Astrocyte (in vitro differentiated cells and primary cell): ENCODE data around the gene NAALADL1. TPM values are rescaled to one million over a fixed set of nuclear protein-coding genes. Genes with fewer than 3 reads are reported as not detected.

ENCODE experiments used
- DNase-seq: peaks from one replicate; pipeline ENCODE4 v3.0.0-alpha.2; 2010; ENCODE audit warnings: low read depth
- FAIRE-seq: peaks from 2 replicates; lab custom pipeline; 2011; peaks lifted over from hg19 to GRCh38; lab: Jason Lieb, UNC
- H2AFZ ChIP-seq: 2 replicates; pipeline ENCODE4 v1.6.0; 2012; ENCODE audit warnings: low read depth, low read length, inconsistent platforms
- H3K27ac ChIP-seq: 2 replicates; pipeline ENCODE4 v1.5.1; 2011; ENCODE audit warnings: low read depth, low read length, inconsistent platforms
- H3K27me3 ChIP-seq: 2 replicates; pipeline ENCODE4 v1.6.0; 2011; ENCODE audit warnings: low read length, inconsistent platforms; ENCODE audit not compliant: insufficient read depth
- H3K36me3 ChIP-seq: 2 replicates; pipeline ENCODE4 v1.5.1; 2011; ENCODE audit warnings: low read length, inconsistent platforms; ENCODE audit not compliant: insufficient read depth
- H3K4me1 ChIP-seq: 2 replicates; pipeline ENCODE4 v1.5.1; 2011; ENCODE audit warnings: low read length, inconsistent platforms; ENCODE audit not compliant: insufficient read depth
- H3K4me2 ChIP-seq: 2 replicates; pipeline ENCODE4 v1.6.0; 2012; ENCODE audit warnings: low read length, inconsistent platforms
- H3K4me3 ChIP-seq: 2 replicates; pipeline ENCODE4 v1.5.1; 2011; ENCODE audit warnings: low read depth, mild to moderate bottlenecking, low read length, inconsistent platforms; ENCODE audit not compliant: insufficient read depth
- H3K79me2 ChIP-seq: 2 replicates; pipeline ENCODE4 v1.6.0; 2012; ENCODE audit warnings: mild to moderate bottlenecking, low read length, inconsistent platforms; ENCODE audit not compliant: insufficient read depth
- H3K9ac ChIP-seq: 2 replicates; pipeline ENCODE4 v1.6.0; 2012; ENCODE audit warnings: mild to moderate bottlenecking, low read length, inconsistent platforms
- H3K9me3 ChIP-seq: 2 replicates; pipeline ENCODE4 v1.5.1; 2012; ENCODE audit warnings: low read depth, mild to moderate bottlenecking, low read length, inconsistent platforms; ENCODE audit not compliant: insufficient read depth
- H4K20me1 ChIP-seq: 2 replicates; pipeline ENCODE4 v1.6.0; 2012; ENCODE audit warnings: low read length, inconsistent platforms; ENCODE audit not compliant: insufficient read depth
- H3K27ac Mint-ChIP-seq: one replicate; pipeline ENCODE4 v1.8.0; 2021; ENCODE audit warnings: mild to moderate bottlenecking, mixed read lengths; ENCODE audit not compliant: unreplicated experiment
- H3K27me3 Mint-ChIP-seq: one replicate; pipeline ENCODE4 v1.8.0; 2021; ENCODE audit warnings: low read depth, mixed read lengths; ENCODE audit not compliant: unreplicated experiment
- H3K36me3 Mint-ChIP-seq: one replicate; pipeline ENCODE4 v1.8.0; 2021; ENCODE audit warnings: low read depth, mixed read lengths; ENCODE audit not compliant: unreplicated experiment
- H3K4me1 Mint-ChIP-seq: one replicate; pipeline ENCODE4 v1.8.0; 2021; ENCODE audit warnings: low read depth, mixed read lengths; ENCODE audit not compliant: unreplicated experiment
- H3K4me3 Mint-ChIP-seq: one replicate; pipeline ENCODE4 v1.8.0; 2021; ENCODE audit warnings: mild to moderate bottlenecking, moderate library complexity, mixed read lengths; ENCODE audit not compliant: unreplicated experiment
- H3K9me3 Mint-ChIP-seq: one replicate; pipeline ENCODE4 v1.8.0; 2021; ENCODE audit warnings: mild to moderate bottlenecking, mixed read lengths; ENCODE audit not compliant: unreplicated experiment
- EZH2 ChIP-seq: IDR thresholded peaks from 2 replicates; pipeline ENCODE4 v1.6.1; 2012; ENCODE audit warnings: mild to moderate bottlenecking, low read length, inconsistent platforms; ENCODE audit not compliant: insufficient read depth
- total RNA-seq: library from RNA; stranded (reverse); gene quantifications from 2 replicates; pipeline ENCODE4 v1.2.1, GENCODE V29; 2021
- TF ChIP-seq, protein P1 (sequence below): IDR thresholded peaks from 2 replicates; pipeline ENCODE4 v1.5.1; 2011; ENCODE audit warnings: low read depth, mild to moderate bottlenecking, inconsistent platforms, low read length, moderate library complexity; ENCODE audit not compliant: insufficient read depth

The NAALADL1 gene
- total RNA-seq, 1 donor from 2014 or later, result not detected

DNA sequence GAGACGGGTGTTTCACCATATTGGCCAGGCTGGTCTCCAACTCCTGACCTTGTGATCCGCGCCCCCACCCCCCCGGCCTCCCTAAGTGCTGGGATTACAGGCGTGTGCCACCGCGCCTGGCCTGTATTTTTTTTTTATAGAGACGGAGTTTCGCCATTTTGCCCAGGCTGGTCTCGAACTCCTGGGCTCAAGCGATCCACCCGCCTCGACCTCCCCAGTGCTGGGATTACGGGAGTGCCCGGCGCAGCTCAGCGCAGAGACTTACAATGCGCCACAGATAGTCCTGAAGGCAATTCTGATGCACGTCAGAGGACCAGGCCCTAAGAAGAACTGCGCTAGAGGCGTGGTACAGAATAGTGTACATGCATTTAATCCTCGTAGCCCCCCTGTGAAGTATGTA lies 37.1 kb upstream of the NAALADL1 start:
- Histone ChIP-seq H3K9ac (peak overlapping the region; percentile 89), H3K27ac (no peak overlapping the region), H3K79me2 (peaks cover 28% of the 10 kb centered on the region), H4K20me1 (peaks cover 18% of the 10 kb centered on the region), H3K4me3 (peak overlapping the region; percentile 61), H2AFZ (peak overlapping the region; percentile 98), H3K27me3 (no peaks in the 10 kb centered on the region), H3K4me1 (peaks cover 6% of the 10 kb centered on the region), H3K36me3 (no peaks in the 10 kb centered on the region), H3K9me3 (no peaks in the 10 kb centered on the region), H3K4me2 (peak overlapping the region; percentile 79)
- Mint-ChIP-seq H3K27me3 (no peaks in the 10 kb centered on the region), H3K36me3 (peaks cover 2% of the 10 kb centered on the region), H3K9me3 (no peaks in the 10 kb centered on the region), H3K27ac (peak overlapping the region; percentile 87), H3K4me1 (peaks cover 7% of the 10 kb centered on the region), H3K4me3 (peak overlapping the region; percentile 93)
- TF ChIP-seq EZH2, result no peak
- TF ChIP-seq, protein P1, sequence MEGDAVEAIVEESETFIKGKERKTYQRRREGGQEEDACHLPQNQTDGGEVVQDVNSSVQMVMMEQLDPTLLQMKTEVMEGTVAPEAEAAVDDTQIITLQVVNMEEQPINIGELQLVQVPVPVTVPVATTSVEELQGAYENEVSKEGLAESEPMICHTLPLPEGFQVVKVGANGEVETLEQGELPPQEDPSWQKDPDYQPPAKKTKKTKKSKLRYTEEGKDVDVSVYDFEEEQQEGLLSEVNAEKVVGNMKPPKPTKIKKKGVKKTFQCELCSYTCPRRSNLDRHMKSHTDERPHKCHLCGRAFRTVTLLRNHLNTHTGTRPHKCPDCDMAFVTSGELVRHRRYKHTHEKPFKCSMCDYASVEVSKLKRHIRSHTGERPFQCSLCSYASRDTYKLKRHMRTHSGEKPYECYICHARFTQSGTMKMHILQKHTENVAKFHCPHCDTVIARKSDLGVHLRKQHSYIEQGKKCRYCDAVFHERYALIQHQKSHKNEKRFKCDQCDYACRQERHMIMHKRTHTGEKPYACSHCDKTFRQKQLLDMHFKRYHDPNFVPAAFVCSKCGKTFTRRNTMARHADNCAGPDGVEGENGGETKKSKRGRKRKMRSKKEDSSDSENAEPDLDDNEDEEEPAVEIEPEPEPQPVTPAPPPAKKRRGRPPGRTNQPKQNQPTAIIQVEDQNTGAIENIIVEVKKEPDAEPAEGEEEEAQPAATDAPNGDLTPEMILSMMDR, result no peak
- DNase-seq (no peak), FAIRE-seq (no peak)

DNA sequence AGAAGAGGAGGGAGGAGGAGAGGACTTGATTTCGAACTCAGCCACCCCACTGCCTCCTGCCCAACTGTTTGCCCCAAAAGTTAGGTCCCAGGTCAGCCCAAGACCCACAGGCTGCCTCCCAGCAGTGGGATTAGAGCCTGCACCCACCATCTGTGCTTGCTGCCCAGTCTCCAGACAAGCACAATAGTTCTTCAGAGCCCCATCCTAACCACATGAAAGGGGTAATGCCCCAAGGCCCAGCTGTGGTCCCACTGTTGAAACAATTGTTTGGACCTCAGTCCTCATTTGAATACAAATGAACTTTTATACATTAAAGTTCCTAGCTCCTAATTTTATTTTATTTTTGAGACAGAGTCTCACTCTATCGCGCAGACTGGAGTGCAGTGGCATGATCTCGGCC lies 32.3 kb upstream of the NAALADL1 start:
- Histone ChIP-seq H3K4me3 (no peak overlapping the region), H3K79me2 (peaks cover 9% of the 10 kb centered on the region), H2AFZ (no peak overlapping the region), H3K27me3 (no peaks in the 10 kb centered on the region), H3K9ac (no peak overlapping the region), H4K20me1 (no peaks in the 10 kb centered on the region), H3K27ac (no peak overlapping the region), H3K9me3 (no peaks in the 10 kb centered on the region), H3K36me3 (peaks cover 3% of the 10 kb centered on the region), H3K4me1 (peaks cover 3% of the 10 kb centered on the region), H3K4me2 (no peak overlapping the region)
- no peaks in the 10 kb centered on the region for H3K27me3 Mint-ChIP-seq
- TF ChIP-seq EZH2, result no peak
- TF ChIP-seq, protein P1, result no peak
- H3K4me3 Mint-ChIP-seq, result no peak overlapping the region
- H3K36me3 Mint-ChIP-seq, result peaks cover 18% of the 10 kb centered on the region
- no peak overlapping the region for H3K27ac Mint-ChIP-seq
- peaks cover 7% of the 10 kb centered on the region for H3K4me1 Mint-ChIP-seq
- FAIRE-seq (no peak), DNase-seq (no peak)
- H3K9me3 Mint-ChIP-seq, result no peaks in the 10 kb centered on the region

DNA sequence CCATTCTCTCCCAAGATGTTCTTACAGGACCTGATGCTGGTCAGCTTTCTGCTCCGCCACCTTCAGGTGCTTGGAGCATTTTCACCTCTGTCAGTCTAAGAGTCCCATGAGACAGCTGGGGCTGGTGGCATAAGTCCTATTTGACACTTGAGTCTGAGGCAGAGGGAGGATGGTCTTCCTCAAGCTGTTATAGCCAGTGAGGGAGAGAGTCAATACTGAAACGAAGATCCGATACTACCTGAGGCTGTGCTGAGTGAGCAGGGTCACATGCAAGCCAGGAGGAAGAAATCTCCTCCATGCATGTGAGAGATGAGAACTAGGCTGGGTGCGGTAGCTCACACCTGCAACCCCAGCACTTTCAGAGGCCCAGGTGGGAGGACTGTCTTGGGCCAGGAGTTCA lies 31.3 kb upstream of the NAALADL1 start:
- Histone ChIP-seq H3K4me3 (no peak overlapping the region), H4K20me1 (no peaks in the 10 kb centered on the region), H3K4me1 (peaks cover 4% of the 10 kb centered on the region), H3K36me3 (peaks cover 6% of the 10 kb centered on the region), H3K27me3 (no peaks in the 10 kb centered on the region), H3K9ac (no peak overlapping the region), H3K79me2 (peaks cover 19% of the 10 kb centered on the region), H2AFZ (no peak overlapping the region), H3K4me2 (no peak overlapping the region), H3K27ac (no peak overlapping the region), H3K9me3 (no peaks in the 10 kb centered on the region)
- FAIRE-seq (no peak), DNase-seq (no peak)
- no peak overlapping the region for H3K27ac Mint-ChIP-seq
- TF ChIP-seq, protein P1, result no peak
- TF ChIP-seq EZH2, result no peak
- H3K27me3 Mint-ChIP-seq, result no peaks in the 10 kb centered on the region
- H3K36me3 Mint-ChIP-seq, result peaks cover 18% of the 10 kb centered on the region
- H3K4me3 Mint-ChIP-seq, result peak overlapping the region; percentile 8
- no peaks in the 10 kb centered on the region for H3K9me3 Mint-ChIP-seq
- peaks cover 13% of the 10 kb centered on the region for H3K4me1 Mint-ChIP-seq
